ENCODE results near the gene AGRP.

- TF ChIP-seq, protein P1, sequence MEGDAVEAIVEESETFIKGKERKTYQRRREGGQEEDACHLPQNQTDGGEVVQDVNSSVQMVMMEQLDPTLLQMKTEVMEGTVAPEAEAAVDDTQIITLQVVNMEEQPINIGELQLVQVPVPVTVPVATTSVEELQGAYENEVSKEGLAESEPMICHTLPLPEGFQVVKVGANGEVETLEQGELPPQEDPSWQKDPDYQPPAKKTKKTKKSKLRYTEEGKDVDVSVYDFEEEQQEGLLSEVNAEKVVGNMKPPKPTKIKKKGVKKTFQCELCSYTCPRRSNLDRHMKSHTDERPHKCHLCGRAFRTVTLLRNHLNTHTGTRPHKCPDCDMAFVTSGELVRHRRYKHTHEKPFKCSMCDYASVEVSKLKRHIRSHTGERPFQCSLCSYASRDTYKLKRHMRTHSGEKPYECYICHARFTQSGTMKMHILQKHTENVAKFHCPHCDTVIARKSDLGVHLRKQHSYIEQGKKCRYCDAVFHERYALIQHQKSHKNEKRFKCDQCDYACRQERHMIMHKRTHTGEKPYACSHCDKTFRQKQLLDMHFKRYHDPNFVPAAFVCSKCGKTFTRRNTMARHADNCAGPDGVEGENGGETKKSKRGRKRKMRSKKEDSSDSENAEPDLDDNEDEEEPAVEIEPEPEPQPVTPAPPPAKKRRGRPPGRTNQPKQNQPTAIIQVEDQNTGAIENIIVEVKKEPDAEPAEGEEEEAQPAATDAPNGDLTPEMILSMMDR (IDR thresholded peaks at IDR 0.05; ENCODE audit: low read depth, low read length, missing input control): no peak
- TF ChIP-seq REST (IDR thresholded peaks at IDR 0.05) (no peak), FOXA1 (IDR thresholded peaks at IDR 0.05) (no peak), RAD21 (IDR thresholded peaks at IDR 0.05) (no peak), TAF1 (conservative IDR thresholded peaks at IDR 0.05) (no peak), GABPA (IDR thresholded peaks at IDR 0.05 in 1 of 2, conservative IDR thresholded peaks at IDR 0.05 in 1 of 2) (no peak), SP1 (IDR thresholded peaks at IDR 0.05) (no peak)
- TF ChIP-seq, protein P2, sequence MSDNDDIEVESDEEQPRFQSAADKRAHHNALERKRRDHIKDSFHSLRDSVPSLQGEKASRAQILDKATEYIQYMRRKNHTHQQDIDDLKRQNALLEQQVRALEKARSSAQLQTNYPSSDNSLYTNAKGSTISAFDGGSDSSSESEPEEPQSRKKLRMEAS (IDR thresholded peaks at IDR 0.05): no peak
- TF ChIP-seq, protein P3, sequence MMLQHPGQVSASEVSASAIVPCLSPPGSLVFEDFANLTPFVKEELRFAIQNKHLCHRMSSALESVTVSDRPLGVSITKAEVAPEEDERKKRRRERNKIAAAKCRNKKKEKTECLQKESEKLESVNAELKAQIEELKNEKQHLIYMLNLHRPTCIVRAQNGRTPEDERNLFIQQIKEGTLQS (IDR thresholded peaks at IDR 0.05): no peak
- TF ChIP-seq, protein P4, sequence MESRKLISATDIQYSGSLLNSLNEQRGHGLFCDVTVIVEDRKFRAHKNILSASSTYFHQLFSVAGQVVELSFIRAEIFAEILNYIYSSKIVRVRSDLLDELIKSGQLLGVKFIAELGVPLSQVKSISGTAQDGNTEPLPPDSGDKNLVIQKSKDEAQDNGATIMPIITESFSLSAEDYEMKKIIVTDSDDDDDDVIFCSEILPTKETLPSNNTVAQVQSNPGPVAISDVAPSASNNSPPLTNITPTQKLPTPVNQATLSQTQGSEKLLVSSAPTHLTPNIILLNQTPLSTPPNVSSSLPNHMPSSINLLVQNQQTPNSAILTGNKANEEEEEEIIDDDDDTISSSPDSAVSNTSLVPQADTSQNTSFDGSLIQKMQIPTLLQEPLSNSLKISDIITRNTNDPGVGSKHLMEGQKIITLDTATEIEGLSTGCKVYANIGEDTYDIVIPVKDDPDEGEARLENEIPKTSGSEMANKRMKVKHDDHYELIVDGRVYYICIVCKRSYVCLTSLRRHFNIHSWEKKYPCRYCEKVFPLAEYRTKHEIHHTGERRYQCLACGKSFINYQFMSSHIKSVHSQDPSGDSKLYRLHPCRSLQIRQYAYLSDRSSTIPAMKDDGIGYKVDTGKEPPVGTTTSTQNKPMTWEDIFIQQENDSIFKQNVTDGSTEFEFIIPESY (IDR thresholded peaks at IDR 0.05): no peak
Observed at GRCh38 chr16:67499106-67499505, 15.8 kb upstream of the AGRP start.
